Stimulated activated CD4-positive, alpha-beta T cell treated with anti-CD3 and anti-CD28 coated beads, TNF-alpha, amount 100 ng/mL, for 48 hours (primary cell): Measurements from ENCODE around the gene UCP2.
A peak's percentile ranks its signal among the peaks of the same experiment; 100 is the strongest.
"Not testable (repeated sequence)": the region's sequence is repeated elsewhere in the genome, so short reads cannot be mapped to it uniquely, and the experiment has no call there.

Experiments used
- DNase-seq, 3 donors: peaks; one replicate each; pipeline ENCODE4 v3.0.0-alpha.2; 2020; ENCODE audit warnings: low read depth in 3 of 3

UCP2 gene

GRCh38 chr11:73995731-73996130 is 13.1 kb upstream of the UCP2 start:
- DNase-seq = no peak

- DNase-seq = no peak
Measured at GRCh38 chr11:73995247-73995646, 12.6 kb upstream of the UCP2 start.

GRCh38 chr11:73991471-73992006 is 8.9 kb upstream of the UCP2 start:
- no peak for DNase-seq

GRCh38 chr11:73990730-73991129 is 8.1 kb upstream of the UCP2 start:
- no peak for DNase-seq

- no peak for DNase-seq
Measured at GRCh38 chr11:73989156-73989555, 6.5 kb upstream of the UCP2 start.

- no peak for DNase-seq
Measured at GRCh38 chr11:73988227-73988626, 5.6 kb upstream of the UCP2 start.

- DNase-seq = not testable (repeated sequence)
Measured at GRCh38 chr11:73985661-73986060, 3.0 kb upstream of the UCP2 start.

- DNase-seq = no peak
Measured at GRCh38 chr11:73983741-73984538, 1.3 kb upstream of the UCP2 start.

- peak; percentile 88 to 91 (median 90) for DNase-seq
Measured at GRCh38 chr11:73982990-73983740, 522 bp upstream of the UCP2 start.

- no peak for DNase-seq
Measured at GRCh38 chr11:73981051-73981805, 1.4 kb downstream of the UCP2 start.

GRCh38 chr11:73980001-73980961 is 2.4 kb downstream of the UCP2 start:
- DNase-seq = peak in 1 of 3 donors; percentile 51

GRCh38 chr11:73978576-73979086 is 4.0 kb downstream of the UCP2 start:
- no peak for DNase-seq

GRCh38 chr11:73977856-73978519 is 4.7 kb downstream of the UCP2 start:
- no peak for DNase-seq

- DNase-seq = no peak
Measured at GRCh38 chr11:73976451-73977151, 6.0 kb downstream of the UCP2 start.

GRCh38 chr11:73975479-73975757 is 7.2 kb downstream of the UCP2 start:
- no peak for DNase-seq

- DNase-seq = no peak
Measured at GRCh38 chr11:73974604-73975478, 7.8 kb downstream of the UCP2 start.

GRCh38 chr11:73972620-73973449 is 9.8 kb downstream of the UCP2 start:
- no peak for DNase-seq

- DNase-seq = no peak
Measured at GRCh38 chr11:73972187-73972586, 10.5 kb downstream of the UCP2 start.
